Measurements from ENCODE around the gene RAB11FIP2. TPM values are rescaled to one million over a fixed set of nuclear protein-coding genes. Genes with fewer than 3 reads are reported as not detected.

RAB11FIP2 gene
- total RNA-seq, 1 donor from 2014 or later, result 22.7 TPM

- H3K36me3 ChIP-seq (ENCODE audit: control insufficient read depth, insufficient read depth, low read length), result no peaks in the 10 kb centered on the region
- no peak overlapping the region for H3K4me3 ChIP-seq (ENCODE audit: low read depth, low read length)
- H3K27me3 ChIP-seq (ENCODE audit: control insufficient read depth, insufficient read depth, low read length), result no peaks in the 10 kb centered on the region
- TF ChIP-seq CTCF (IDR thresholded peaks at IDR 0.05; ENCODE audit: insufficient read depth, low read length, poor library complexity, severe bottlenecking), result no peak
- no peak for DNase-seq (ENCODE audit: low read depth)
Observed at GRCh38 chr10:118052816-118053215, 6.1 kb upstream of the RAB11FIP2 start.

DNA sequence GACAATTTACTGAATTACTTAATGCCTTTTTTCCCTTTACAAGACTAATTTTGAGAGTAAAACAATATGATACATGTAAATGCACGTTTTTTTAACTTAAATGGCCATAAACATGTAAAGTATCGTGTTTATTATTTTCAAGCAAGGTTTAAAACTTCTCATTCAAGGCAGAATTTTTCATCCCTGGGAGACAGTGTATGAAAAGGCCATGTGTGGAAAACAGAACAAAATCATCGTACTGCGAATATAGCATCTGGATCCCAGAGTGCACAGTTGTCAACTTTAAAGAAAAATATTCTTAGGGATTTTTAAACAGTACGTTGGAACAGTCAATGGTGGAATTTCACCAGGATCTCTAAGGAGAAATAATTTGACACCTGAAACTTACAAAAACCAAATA, 1.1 kb upstream of the RAB11FIP2 start:
- Histone ChIP-seq H3K4me3 (ENCODE audit: low read depth, low read length) (no peak overlapping the region), H3K36me3 (ENCODE audit: control insufficient read depth, insufficient read depth, low read length) (no peaks in the 10 kb centered on the region), H3K27me3 (ENCODE audit: control insufficient read depth, insufficient read depth, low read length) (no peaks in the 10 kb centered on the region)
- TF ChIP-seq CTCF (IDR thresholded peaks at IDR 0.05; ENCODE audit: insufficient read depth, low read length, poor library complexity, severe bottlenecking), result no peak
- DNase-seq (ENCODE audit: low read depth), result no peak

DNA sequence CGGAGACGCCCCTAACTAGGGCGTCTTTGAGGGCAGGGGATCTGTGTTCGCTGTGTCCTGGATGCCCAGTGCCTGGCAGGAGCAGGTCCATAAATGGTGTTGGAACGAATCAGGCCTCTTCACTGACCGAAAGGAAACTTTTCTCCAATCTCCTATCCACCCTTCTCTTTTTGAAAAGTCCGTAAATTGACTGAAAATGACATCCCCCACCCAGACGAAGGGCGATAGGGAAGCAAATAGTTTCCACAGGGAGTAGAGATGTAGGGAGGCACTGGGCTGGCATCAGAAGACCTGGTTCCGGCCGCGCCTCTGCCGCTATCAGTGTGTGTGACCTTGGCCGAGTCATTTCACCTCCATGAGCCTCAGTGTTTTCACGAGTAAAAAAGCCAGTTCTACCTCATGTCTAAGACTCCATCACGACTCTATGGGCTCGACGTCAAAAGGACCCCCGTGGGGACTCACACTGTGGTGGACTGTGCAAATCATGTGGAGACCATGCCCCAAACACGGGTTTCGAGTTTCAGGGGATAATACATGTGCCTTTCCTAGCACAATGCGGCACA, 497 bp upstream of the RAB11FIP2 start:
- Histone ChIP-seq H3K36me3 (ENCODE audit: control insufficient read depth, insufficient read depth, low read length) (no peaks in the 10 kb centered on the region), H3K4me3 (ENCODE audit: low read depth, low read length) (peak overlapping the region; percentile 70), H3K27me3 (ENCODE audit: control insufficient read depth, insufficient read depth, low read length) (no peaks in the 10 kb centered on the region)
- DNase-seq (ENCODE audit: low read depth), result no peak
- no peak for TF ChIP-seq CTCF (IDR thresholded peaks at IDR 0.05; ENCODE audit: insufficient read depth, low read length, poor library complexity, severe bottlenecking)

DNA sequence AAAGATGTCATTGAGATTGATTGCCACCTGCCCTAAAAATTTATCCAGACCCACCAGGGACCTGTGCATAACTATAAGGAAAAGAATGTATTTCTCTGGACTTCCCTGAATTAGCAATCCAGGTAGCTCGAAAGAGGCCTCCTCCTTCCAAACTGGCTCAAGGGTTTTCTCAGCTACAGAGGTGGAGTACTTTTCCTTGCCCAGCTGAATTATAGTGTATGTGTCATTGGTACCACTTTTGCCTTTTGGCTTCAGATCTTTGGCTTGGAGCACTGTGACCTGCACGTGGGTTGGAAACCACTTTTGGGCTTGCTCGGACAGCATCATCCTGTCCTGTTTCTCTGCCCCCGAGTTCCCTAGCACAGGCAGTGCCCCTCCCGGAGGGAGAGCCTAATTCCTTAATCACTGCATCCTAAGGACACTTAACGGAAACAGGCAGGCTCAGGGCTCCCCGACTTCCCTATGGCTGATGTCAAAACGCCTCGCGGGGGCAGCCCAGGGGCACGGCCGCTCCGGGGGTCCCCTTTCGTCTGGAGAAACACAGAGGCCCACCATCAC, 825 bp downstream of the RAB11FIP2 start:
- H3K27me3 ChIP-seq (ENCODE audit: control insufficient read depth, insufficient read depth, low read length), result no peaks in the 10 kb centered on the region
- peak overlapping the region; percentile 70 for H3K4me3 ChIP-seq (ENCODE audit: low read depth, low read length)
- no peak for TF ChIP-seq CTCF (IDR thresholded peaks at IDR 0.05; ENCODE audit: insufficient read depth, low read length, poor library complexity, severe bottlenecking)
- no peaks in the 10 kb centered on the region for H3K36me3 ChIP-seq (ENCODE audit: control insufficient read depth, insufficient read depth, low read length)
- DNase-seq (ENCODE audit: low read depth), result no peak

DNA sequence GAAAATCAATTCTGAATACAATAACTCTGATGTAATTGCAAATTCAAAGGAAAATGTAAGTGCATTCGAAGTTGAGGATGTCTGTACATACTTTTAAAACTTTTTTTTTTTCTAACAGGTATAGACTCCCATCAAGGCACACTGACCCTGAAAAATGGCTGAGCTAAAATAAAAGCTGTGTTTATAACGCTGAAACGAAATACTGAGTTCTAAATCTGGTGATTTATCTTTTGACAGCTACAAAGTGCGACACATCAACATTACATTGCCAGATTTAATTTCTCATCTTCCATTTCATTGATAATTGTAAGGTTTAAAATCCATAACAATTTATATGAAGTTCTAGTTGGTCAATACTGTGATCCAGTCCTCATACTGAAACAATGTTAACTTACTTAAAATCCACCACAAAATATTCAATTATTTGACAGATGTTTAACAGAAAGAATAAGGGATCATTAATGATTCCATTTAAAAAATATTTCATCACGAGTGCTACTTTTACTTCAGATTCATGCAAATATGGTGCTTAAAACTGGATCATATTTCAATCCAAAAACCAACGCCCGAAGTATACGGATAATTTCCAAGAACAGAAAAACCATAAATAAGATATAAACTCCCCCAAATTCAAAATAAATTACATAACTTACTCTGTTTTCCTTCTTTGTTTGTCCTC, 1.4 kb downstream of the RAB11FIP2 start:
- no peak for TF ChIP-seq CTCF (IDR thresholded peaks at IDR 0.05; ENCODE audit: insufficient read depth, low read length, poor library complexity, severe bottlenecking)
- Histone ChIP-seq H3K27me3 (ENCODE audit: control insufficient read depth, insufficient read depth, low read length) (no peaks in the 10 kb centered on the region), H3K4me3 (ENCODE audit: low read depth, low read length) (peak overlapping the region; percentile 70), H3K36me3 (ENCODE audit: control insufficient read depth, insufficient read depth, low read length) (no peaks in the 10 kb centered on the region)
- no peak for DNase-seq (ENCODE audit: low read depth)

Data from kidney epithelial cell (primary cell).